ENCODE results near the gene PPP2R2C. TPM values are rescaled to one million over a fixed set of nuclear protein-coding genes. Genes with fewer than 3 reads are reported as not detected.

The PPP2R2C gene
- total and polyA plus RNA-seq, 2 of the 4 experiments (the other 2 are of a cell fraction): 0.03 TPM; not detected in 1

DNA sequence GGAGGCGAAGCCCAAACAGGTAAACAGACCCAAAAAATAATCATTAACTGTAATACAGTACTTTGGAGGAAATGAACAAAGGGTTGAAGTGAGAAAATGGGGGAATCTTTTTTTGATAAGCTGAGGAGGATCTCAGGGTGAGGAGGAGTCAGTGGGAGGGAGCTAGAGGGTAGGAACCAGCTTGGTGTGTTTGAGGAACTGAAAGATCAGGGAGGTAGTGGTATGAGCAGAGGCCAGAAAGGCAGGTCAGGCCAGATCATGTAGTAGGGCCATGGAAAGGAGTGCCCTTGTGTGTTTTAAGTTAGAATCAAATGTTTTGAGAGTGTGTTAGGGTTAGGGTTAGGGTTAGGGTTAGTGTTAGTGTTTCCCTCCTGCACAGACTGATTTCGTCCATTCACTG, 48.8 kb downstream of the PPP2R2C start:
- no peak for ATAC-seq (ENCODE audit: low read depth)
- no peak overlapping the region for H3K18ac ChIP-seq (ENCODE audit: low read depth, low read length)
- H3K4ac ChIP-seq (ENCODE audit: low read depth, low read length): no peak overlapping the region
- no peak overlapping the region for H3K14ac ChIP-seq (replicated peaks; ENCODE audit: low read depth, low read length)
- H3K79me1 ChIP-seq (ENCODE audit: low read depth in 1 of 2, low read length in 2 of 2): no peaks in the 10 kb centered on the region
- in situ Hi-C loops (cut with MboI; ENCODE audit: low sequenced_read_pairs) (no loop called here), intact Hi-C loops (cut with micrococcal nuclease) (no loop called here), dilution Hi-C loops (cut with HindIII; ENCODE audit: low sequenced_read_pairs, unreplicated experiment) (no loop called here)
- H3K4me2 ChIP-seq (ENCODE audit: low read depth, low read length): no peak overlapping the region
- no peak overlapping the region for H3K9ac ChIP-seq (ENCODE audit: low read depth, low read length)
- BruUV-seq (replicated peaks): no TSS peak
- ChIA-PET POLR2A (ENCODE audit: unreplicated experiment) (no interaction called here), CTCF (no interaction called here)
- H3K9me1 ChIP-seq (ENCODE audit: insufficient read depth, low read length): no peaks in the 10 kb centered on the region
- H4K20me1 ChIP-seq (ENCODE audit: insufficient read depth, low read length): no peaks in the 10 kb centered on the region
- no peak overlapping the region for H4K5ac ChIP-seq (ENCODE audit: low read depth, low read length)
- no peak overlapping the region for H4K91ac ChIP-seq (ENCODE audit: insufficient read depth, low read depth, low read length)
- H2AFZ ChIP-seq (replicated peaks; ENCODE audit: low read length, poor library complexity): no peak overlapping the region
- no peaks in the 10 kb centered on the region; the same call in 1 of the 2 replicates for H3K27me3 ChIP-seq (ENCODE audit: control insufficient read depth, insufficient read depth, low read length)
- no peak overlapping the region for H2BK120ac ChIP-seq (ENCODE audit: low read depth, low read length)
- H2AK9ac ChIP-seq (replicated peaks; ENCODE audit: low read depth, low read length, poor library complexity): no peak overlapping the region
- no peak overlapping the region for H2AK5ac ChIP-seq (ENCODE audit: low read depth, low read length)
- no peak overlapping the region for H2BK5ac ChIP-seq (ENCODE audit: low read depth, low read length, poor library complexity, severe bottlenecking)
- no peaks in the 10 kb centered on the region for H3K36me3 ChIP-seq (ENCODE audit: control insufficient read depth, insufficient read depth, low read length)
- H3K56ac ChIP-seq (ENCODE audit: extremely low read depth, insufficient read depth, low read length): no peak overlapping the region
- no peak overlapping the region for H2BK20ac ChIP-seq (ENCODE audit: low read depth, low read length)
- no CpG with 5 or more reads among the region's 2 CpGs for WGBS, 2 experiments (ENCODE audit: extremely low coverage in 2 of 2, insufficient read length in 1 of 2)
- TF ChIP-seq, protein P1, sequence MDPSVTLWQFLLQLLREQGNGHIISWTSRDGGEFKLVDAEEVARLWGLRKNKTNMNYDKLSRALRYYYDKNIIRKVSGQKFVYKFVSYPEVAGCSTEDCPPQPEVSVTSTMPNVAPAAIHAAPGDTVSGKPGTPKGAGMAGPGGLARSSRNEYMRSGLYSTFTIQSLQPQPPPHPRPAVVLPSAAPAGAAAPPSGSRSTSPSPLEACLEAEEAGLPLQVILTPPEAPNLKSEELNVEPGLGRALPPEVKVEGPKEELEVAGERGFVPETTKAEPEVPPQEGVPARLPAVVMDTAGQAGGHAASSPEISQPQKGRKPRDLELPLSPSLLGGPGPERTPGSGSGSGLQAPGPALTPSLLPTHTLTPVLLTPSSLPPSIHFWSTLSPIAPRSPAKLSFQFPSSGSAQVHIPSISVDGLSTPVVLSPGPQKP (IDR thresholded peaks at IDR 0.05; ENCODE audit: borderline replicate concordance, low read depth, low read length): no peak
- TF ChIP-seq MAZ (IDR thresholded peaks at IDR 0.05; ENCODE audit: borderline replicate concordance, low read depth, low read length) (no peak), CEBPB (IDR thresholded peaks at IDR 0.05; ENCODE audit: low read depth, low read length) (no peak), POLR2A (IDR thresholded peaks at IDR 0.05; ENCODE audit: low read depth, low read length) (no peak), RFX5 (IDR thresholded peaks at IDR 0.05; ENCODE audit: low read depth, low read length) (no peak), NFE2L2 (IDR thresholded peaks at IDR 0.05; ENCODE audit: low read depth, low read length) (no peak), MAFK (IDR thresholded peaks at IDR 0.05; ENCODE audit: low read depth, low read length) (no peak)
- TF ChIP-seq, protein P2, sequence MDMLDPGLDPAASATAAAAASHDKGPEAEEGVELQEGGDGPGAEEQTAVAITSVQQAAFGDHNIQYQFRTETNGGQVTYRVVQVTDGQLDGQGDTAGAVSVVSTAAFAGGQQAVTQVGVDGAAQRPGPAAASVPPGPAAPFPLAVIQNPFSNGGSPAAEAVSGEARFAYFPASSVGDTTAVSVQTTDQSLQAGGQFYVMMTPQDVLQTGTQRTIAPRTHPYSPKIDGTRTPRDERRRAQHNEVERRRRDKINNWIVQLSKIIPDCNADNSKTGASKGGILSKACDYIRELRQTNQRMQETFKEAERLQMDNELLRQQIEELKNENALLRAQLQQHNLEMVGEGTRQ (IDR thresholded peaks at IDR 0.05; ENCODE audit: low read depth, low read length): no peak
- TF ChIP-seq, protein P3, sequence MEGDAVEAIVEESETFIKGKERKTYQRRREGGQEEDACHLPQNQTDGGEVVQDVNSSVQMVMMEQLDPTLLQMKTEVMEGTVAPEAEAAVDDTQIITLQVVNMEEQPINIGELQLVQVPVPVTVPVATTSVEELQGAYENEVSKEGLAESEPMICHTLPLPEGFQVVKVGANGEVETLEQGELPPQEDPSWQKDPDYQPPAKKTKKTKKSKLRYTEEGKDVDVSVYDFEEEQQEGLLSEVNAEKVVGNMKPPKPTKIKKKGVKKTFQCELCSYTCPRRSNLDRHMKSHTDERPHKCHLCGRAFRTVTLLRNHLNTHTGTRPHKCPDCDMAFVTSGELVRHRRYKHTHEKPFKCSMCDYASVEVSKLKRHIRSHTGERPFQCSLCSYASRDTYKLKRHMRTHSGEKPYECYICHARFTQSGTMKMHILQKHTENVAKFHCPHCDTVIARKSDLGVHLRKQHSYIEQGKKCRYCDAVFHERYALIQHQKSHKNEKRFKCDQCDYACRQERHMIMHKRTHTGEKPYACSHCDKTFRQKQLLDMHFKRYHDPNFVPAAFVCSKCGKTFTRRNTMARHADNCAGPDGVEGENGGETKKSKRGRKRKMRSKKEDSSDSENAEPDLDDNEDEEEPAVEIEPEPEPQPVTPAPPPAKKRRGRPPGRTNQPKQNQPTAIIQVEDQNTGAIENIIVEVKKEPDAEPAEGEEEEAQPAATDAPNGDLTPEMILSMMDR (conservative IDR thresholded peaks at IDR 0.05; ENCODE audit: low read depth, low read length): no peak
- no peak overlapping the region for H4K8ac ChIP-seq (ENCODE audit: low read depth in 2 of 2, low read length in 2 of 2)
- no peak for DNase-seq
- no peak overlapping the region for H3K4me3 ChIP-seq (ENCODE audit: insufficient read depth, low read depth, low read length)
- no peak overlapping the region for H3K23ac ChIP-seq (ENCODE audit: low read depth, low read length)
- H3K9me3 ChIP-seq (ENCODE audit: control insufficient read depth, insufficient read depth, low read length): no peaks in the 10 kb centered on the region
- no peaks in the 10 kb centered on the region for H3K4me1 ChIP-seq (ENCODE audit: control insufficient read depth, insufficient read depth, low read length)
- H3K27ac ChIP-seq (ENCODE audit: insufficient read depth, low read length): no peak overlapping the region
- no peak overlapping the region for H2BK15ac ChIP-seq (ENCODE audit: low read depth, low read length)

Data from IMR-90 (cell line).